ENCODE data around the gene CHD9NB. TPM values are rescaled to one million over a fixed set of nuclear protein-coding genes. Genes with fewer than 3 reads are reported as not detected.

The CHD9NB gene
- polyA plus RNA-seq, 1 of the 3 experiments (the other 2 are of a cell fraction), result 2.7 TPM

GRCh38 chr16:53061701-53062159 is 9.0 kb upstream of the CHD9NB start:
- H3F3A ChIP-seq (replicated peaks; ENCODE audit: insufficient read depth), result peaks cover 3% of the 10 kb centered on the region
- H3K9ac ChIP-seq, result no peak overlapping the region
- H3K79me2 ChIP-seq (ENCODE audit: insufficient read depth), result peaks cover 76% of the 10 kb centered on the region
- no peak overlapping the region for H3K4me3 ChIP-seq (ENCODE audit: low read depth in 2 of 2, low read length in 1 of 2)
- H3K4me2 ChIP-seq, result no peak overlapping the region
- CTCF ChIA-PET, result interaction anchor here (1.7 kb wide), 1 partner anchor 24 kb away, joined by 5 read pairs; no protein-coding TSS in a partner anchor
- H3K27ac ChIP-seq (ENCODE audit: low read depth in 2 of 2, low read length in 1 of 2), result no peak overlapping the region
- no peak for DNase-seq
- peaks cover 0 to 3% of the 10 kb centered on the region in 2 experiments for H3K36me3 ChIP-seq (replicated peaks in 1 of 2; ENCODE audit: control insufficient read depth in 1 of 2, insufficient read depth in 2 of 2, low read length in 1 of 2)
- H3K27me3 ChIP-seq (ENCODE audit: insufficient read depth), result no peaks in the 10 kb centered on the region
- no peaks in the 10 kb centered on the region for H4K20me1 ChIP-seq (ENCODE audit: insufficient read depth)
- no peak for TF ChIP-seq FOXJ3 (CRISPR knock-in tag; IDR thresholded peaks at IDR 0.05)
- no peak for TF ChIP-seq TAF1 (IDR thresholded peaks at IDR 0.05; ENCODE audit: borderline replicate concordance, low read depth, low read length)
- TF ChIP-seq POLR2AphosphoS5 (IDR thresholded peaks at IDR 0.05; ENCODE audit: low read depth, low read length), result no peak
- TF ChIP-seq CHD2 (IDR thresholded peaks at IDR 0.05; ENCODE audit: low read length, partially characterized antibody), result no peak
- TF ChIP-seq EZH2phosphoT487 (IDR thresholded peaks at IDR 0.05; ENCODE audit: borderline replicate concordance, low read depth), result no peak
- no peak for TF ChIP-seq RAD21 (IDR thresholded peaks at IDR 0.05; ENCODE audit: low read length)
- TF ChIP-seq PBX3 (IDR thresholded peaks at IDR 0.05), result no peak
- no peak for TF ChIP-seq YY1 (IDR thresholded peaks at IDR 0.05; ENCODE audit: low read depth)
- peaks cover 7 to 8% of the 10 kb centered on the region in 2 experiments; a peak in 2 of 4 replicates for H3K4me1 ChIP-seq (ENCODE audit: control insufficient read depth in 1 of 2, insufficient read depth in 2 of 2, low read depth in 1 of 2, low read length in 1 of 2)
- POLR2A ChIA-PET, result no interaction called here
- WGBS (ENCODE audit: low lambda C conversion rate), result 88% methylated on average over 3 of the region's 3 CpGs
- H3K9me3 ChIP-seq, result no peaks in the 10 kb centered on the region
- H3K9me2 ChIP-seq, result no peaks in the 10 kb centered on the region
- no peak overlapping the region for H2AFZ ChIP-seq (ENCODE audit: low read depth)

GRCh38 chr16:53061256-53061655 is 8.6 kb upstream of the CHD9NB start:
- Histone ChIP-seq H3K9ac (no peak overlapping the region), H3K36me3 (replicated peaks in 1 of 2; ENCODE audit: control insufficient read depth in 1 of 2, insufficient read depth in 2 of 2, low read length in 1 of 2) (peaks cover 0 to 3% of the 10 kb centered on the region in 2 experiments), H3K4me2 (no peak overlapping the region), H3K27me3 (ENCODE audit: insufficient read depth) (no peaks in the 10 kb centered on the region), H3K27ac (ENCODE audit: low read depth in 2 of 2, low read length in 1 of 2) (no peak overlapping the region), H3K9me2 (no peaks in the 10 kb centered on the region), H3K4me1 (ENCODE audit: control insufficient read depth in 1 of 2, insufficient read depth in 2 of 2, low read depth in 1 of 2, low read length in 1 of 2) (peaks cover 10 to 12% of the 10 kb centered on the region in 2 experiments; a peak in 2 of 4 replicates), H3K79me2 (ENCODE audit: insufficient read depth) (peaks cover 76% of the 10 kb centered on the region), H3K9me3 (no peaks in the 10 kb centered on the region), H2AFZ (ENCODE audit: low read depth) (no peak overlapping the region), H4K20me1 (ENCODE audit: insufficient read depth) (no peaks in the 10 kb centered on the region), H3F3A (replicated peaks; ENCODE audit: insufficient read depth) (peaks cover 3% of the 10 kb centered on the region), H3K4me3 (ENCODE audit: low read depth in 2 of 2, low read length in 1 of 2) (no peak overlapping the region)
- TF ChIP-seq PBX3 (IDR thresholded peaks at IDR 0.05) (no peak), RXRA (IDR thresholded peaks at IDR 0.05; ENCODE audit: borderline replicate concordance, low read depth) (no peak), RCOR1 (IDR thresholded peaks at IDR 0.05; ENCODE audit: low read length) (no peak), MXI1 (IDR thresholded peaks at IDR 0.05; ENCODE audit: low read depth, low read length) (no peak), RAD21 (IDR thresholded peaks at IDR 0.05; ENCODE audit: low read length) (no peak), MAX (IDR thresholded peaks at IDR 0.05; ENCODE audit: low read depth) (no peak), EZH2phosphoT487 (IDR thresholded peaks at IDR 0.05; ENCODE audit: borderline replicate concordance, low read depth) (no peak), GABPA (IDR thresholded peaks at IDR 0.05; ENCODE audit: low read depth) (no peak), NRF1 (IDR thresholded peaks at IDR 0.05; ENCODE audit: low read depth, low read length) (no peak), USF2 (IDR thresholded peaks at IDR 0.05; ENCODE audit: borderline replicate concordance, low read depth, low read length) (no peak), CHD2 (IDR thresholded peaks at IDR 0.05; ENCODE audit: low read length, partially characterized antibody) (no peak), NFIC (IDR thresholded peaks at IDR 0.05; ENCODE audit: borderline replicate concordance) (no peak), GATA2 (CRISPR knock-in tag; IDR thresholded peaks at IDR 0.05) (no peak), REST (IDR thresholded peaks at IDR 0.05; ENCODE audit: low read depth, low read length) (no peak), MEF2A (IDR thresholded peaks at IDR 0.05; ENCODE audit: borderline replicate concordance, low read depth) (no peak), POLR2AphosphoS5 (IDR thresholded peaks at IDR 0.05; ENCODE audit: low read depth, low read length) (no peak)
- DNase-seq, result no peak
- ChIA-PET POLR2A (no interaction called here), CTCF (interaction anchor here (1.4 to 1.7 kb wide), 2 partner anchors 25 to 147 kb away, joined by 3 to 5 read pairs; no protein-coding TSS in a partner anchor)
- WGBS (ENCODE audit: low lambda C conversion rate), result 94% methylated on average over 5 of the region's 5 CpGs
